Osteoblast (primary cell): ENCODE data around the gene GTF3C5. TPM values are rescaled to one million over a fixed set of nuclear protein-coding genes. Genes with fewer than 3 reads are reported as not detected.

Source experiments
- DNase-seq: peaks from one replicate; pipeline ENCODE4 v3.0.0; 2011; ENCODE audit warnings: low spot score, mixed read lengths; ENCODE audit not compliant: insufficient read length; ENCODE audit errors: missing footprints
- H2AFZ ChIP-seq: 2 replicates; pipeline ENCODE4 v1.6.0; 2011; ENCODE audit warnings: mild to moderate bottlenecking, low read length
- H3K27ac ChIP-seq: 2 replicates; pipeline ENCODE4 v1.5.1; 2011; ENCODE audit warnings: mild to moderate bottlenecking, low read depth, low read length, moderate library complexity
- H3K27me3 ChIP-seq: 2 replicates; pipeline ENCODE4 v1.6.0; 2012; ENCODE audit warnings: mild to moderate bottlenecking, control low read depth, inconsistent platforms, low read length, moderate library complexity; ENCODE audit not compliant: insufficient read depth
- H3K36me3 ChIP-seq: 2 replicates; pipeline ENCODE4 v1.5.1; 2011; ENCODE audit warnings: mild to moderate bottlenecking, low read length, control low read depth, moderate library complexity; ENCODE audit not compliant: insufficient read depth
- H3K4me1 ChIP-seq: 2 replicates; pipeline ENCODE4 v1.5.1; 2011; ENCODE audit warnings: mild to moderate bottlenecking, low read length, control low read depth, moderate library complexity; ENCODE audit not compliant: insufficient read depth
- H3K4me2 ChIP-seq: 2 replicates; pipeline ENCODE4 v1.6.0; 2011; ENCODE audit warnings: mild to moderate bottlenecking, low read length; ENCODE audit not compliant: insufficient read depth
- H3K4me3 ChIP-seq: fragments of 200-600 bp; sonication (generic); 3 replicates; pipeline ENCODE4 v1.5.1; 2012; ENCODE audit warnings: mild to moderate bottlenecking, low read length, inconsistent platforms; ENCODE audit not compliant: insufficient read depth
- H3K79me2 ChIP-seq: 2 replicates; pipeline ENCODE4 v1.6.0; 2012; ENCODE audit warnings: mild to moderate bottlenecking, low read length, control low read depth, inconsistent platforms; ENCODE audit not compliant: insufficient read depth
- H3K9me3 ChIP-seq: 2 replicates; pipeline ENCODE4 v1.5.1; 2011; ENCODE audit warnings: low read depth, low read length, control low read depth
- H4K20me1 ChIP-seq: 2 replicates; pipeline ENCODE4 v1.6.0; 2012; ENCODE audit warnings: mild to moderate bottlenecking, low read length, control low read depth; ENCODE audit not compliant: insufficient read depth
- CTCF ChIP-seq: IDR thresholded peaks from 2 replicates; pipeline ENCODE4 v1.5.1; 2011; ENCODE audit warnings: mild to moderate bottlenecking, low read depth, low read length, moderate library complexity; ENCODE audit errors: extremely low read depth
- total RNA-seq: library from RNA; depleted of rRNA; stranded (reverse); fragments of >200 nt; gene quantifications from 2 replicates; pipeline ENCODE4 v1.2.3, GENCODE V29; 2012

GTF3C5 gene
- total RNA-seq, 1 donor, result 31.8 TPM

GRCh38 chr9:133100506-133101355, 69.9 kb downstream of the GTF3C5 start:
- Histone ChIP-seq H3K79me2 (no peaks in the 10 kb centered on the region), H3K9me3 (no peaks in the 10 kb centered on the region), H2AFZ (no peak overlapping the region), H3K4me3 (no peak overlapping the region), H3K27me3 (no peaks in the 10 kb centered on the region), H3K27ac (no peak overlapping the region), H3K36me3 (peaks cover 42% of the 10 kb centered on the region), H3K4me1 (no peaks in the 10 kb centered on the region), H3K4me2 (no peak overlapping the region), H4K20me1 (peaks cover 13% of the 10 kb centered on the region)
- TF ChIP-seq CTCF, result no peak
- no peak for DNase-seq

DNA sequence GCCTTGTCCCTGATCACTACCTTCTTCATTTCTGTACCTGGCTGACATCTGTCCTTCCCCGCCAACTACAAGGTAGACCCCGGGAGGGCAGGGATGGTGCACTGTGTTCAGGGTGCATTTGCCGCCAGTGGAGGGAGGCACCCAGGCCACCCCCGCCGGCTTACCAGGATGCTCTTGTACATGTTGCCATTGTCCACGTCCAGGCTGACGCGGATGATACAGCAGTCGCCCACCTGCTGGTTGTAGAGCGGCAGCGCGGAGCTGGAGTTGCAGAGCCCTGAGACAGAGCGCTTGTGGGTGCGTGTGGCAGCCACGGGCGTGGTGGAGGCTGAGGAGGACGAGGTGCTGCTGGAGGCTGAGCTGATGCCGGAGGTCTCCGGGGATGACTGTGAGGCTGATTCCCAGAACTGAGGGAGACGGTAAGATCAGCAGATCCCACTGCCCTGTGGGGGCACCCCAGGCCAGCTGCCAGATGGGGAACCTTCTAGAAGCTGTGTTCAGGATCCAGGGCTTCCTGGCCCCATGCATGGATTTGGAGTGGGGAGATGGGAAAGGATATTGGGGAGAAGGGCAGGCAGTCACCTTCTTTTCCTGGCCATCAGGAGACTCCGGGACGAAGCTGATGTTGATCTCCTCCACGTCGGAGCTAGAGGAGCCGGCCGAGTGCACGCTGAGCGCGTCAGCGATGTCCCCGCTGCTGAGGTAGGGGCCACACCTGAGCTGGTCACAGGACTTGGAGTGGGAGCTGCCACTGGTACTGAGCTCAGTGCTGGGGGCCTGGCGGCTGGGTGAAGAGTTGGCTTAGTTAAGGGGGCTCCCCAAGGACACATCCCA, 70.8 kb downstream of the GTF3C5 start:
- H3K79me2 ChIP-seq, result no peaks in the 10 kb centered on the region
- no peaks in the 10 kb centered on the region for H3K9me3 ChIP-seq
- no peak overlapping the region for H3K4me2 ChIP-seq
- H3K4me1 ChIP-seq, result no peaks in the 10 kb centered on the region
- no peak overlapping the region for H2AFZ ChIP-seq
- peaks cover 42% of the 10 kb centered on the region for H3K36me3 ChIP-seq
- TF ChIP-seq CTCF, result no peak
- no peaks in the 10 kb centered on the region for H3K27me3 ChIP-seq
- H3K4me3 ChIP-seq, result no peak overlapping the region
- H3K27ac ChIP-seq, result no peak overlapping the region
- DNase-seq, result peak; percentile 45
- peaks cover 13% of the 10 kb centered on the region for H4K20me1 ChIP-seq

DNA sequence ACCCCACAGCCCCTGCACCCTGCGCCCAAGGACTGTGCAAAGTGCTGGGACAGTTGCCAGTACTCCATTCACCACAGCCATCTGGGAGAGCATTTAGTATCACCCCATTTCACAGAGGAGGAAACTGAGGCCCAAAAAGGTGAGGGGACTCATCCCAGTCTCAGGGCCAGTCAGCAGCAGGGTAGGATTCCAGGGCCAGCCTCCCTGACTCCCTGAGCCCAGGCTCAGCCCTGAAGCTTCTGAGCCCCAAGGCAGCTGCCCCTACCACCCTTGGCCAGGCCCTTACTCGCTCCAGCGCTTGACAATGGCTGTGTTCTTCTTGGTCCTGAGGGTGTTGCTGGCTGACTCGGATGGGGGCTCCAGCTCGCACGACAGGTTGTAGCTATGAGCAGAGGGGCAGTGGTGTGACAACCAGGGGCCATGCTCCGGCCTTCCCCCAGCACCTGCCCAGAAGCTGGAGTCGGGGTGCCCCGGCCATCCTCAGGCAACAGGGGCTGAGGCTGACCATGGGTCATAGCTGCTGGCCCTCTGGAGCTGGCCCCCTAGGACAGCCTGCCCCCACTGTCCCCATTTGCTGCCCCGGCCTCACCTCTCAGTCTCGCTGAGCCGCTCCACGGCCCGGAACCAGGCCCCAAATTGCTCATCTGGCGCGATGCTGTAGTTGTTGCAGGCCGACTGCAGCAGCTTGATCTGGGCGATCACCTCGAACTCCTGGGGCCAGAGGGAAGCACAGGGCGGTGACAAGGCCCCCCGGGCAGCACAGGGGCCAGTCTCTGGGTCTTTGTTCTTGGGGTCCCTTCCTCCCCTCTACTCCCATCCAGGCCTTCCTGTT, 71.6 kb downstream of the GTF3C5 start:
- H3K36me3 ChIP-seq, result peaks cover 40% of the 10 kb centered on the region
- TF ChIP-seq CTCF, result no peak
- peaks cover 13% of the 10 kb centered on the region for H4K20me1 ChIP-seq

More for the DNA sequence above, 71.6 kb downstream of the GTF3C5 start:
- Histone ChIP-seq H3K9me3 (no peaks in the 10 kb centered on the region), H2AFZ (no peak overlapping the region), H3K79me2 (no peaks in the 10 kb centered on the region), H3K4me3 (no peak overlapping the region), H3K4me2 (no peak overlapping the region), H3K4me1 (no peaks in the 10 kb centered on the region), H3K27ac (no peak overlapping the region), H3K27me3 (no peaks in the 10 kb centered on the region)
- peak; percentile 80 for DNase-seq
